ENCODE measurements around the gene MAPKAPK3.
A peak's percentile ranks its signal among the peaks of the same experiment; 100 is the strongest.
"Not testable (repeated sequence)": the region's sequence is repeated elsewhere in the genome, so short reads cannot be mapped to it uniquely, and the experiment has no call there.

Gene MAPKAPK3

DNA sequence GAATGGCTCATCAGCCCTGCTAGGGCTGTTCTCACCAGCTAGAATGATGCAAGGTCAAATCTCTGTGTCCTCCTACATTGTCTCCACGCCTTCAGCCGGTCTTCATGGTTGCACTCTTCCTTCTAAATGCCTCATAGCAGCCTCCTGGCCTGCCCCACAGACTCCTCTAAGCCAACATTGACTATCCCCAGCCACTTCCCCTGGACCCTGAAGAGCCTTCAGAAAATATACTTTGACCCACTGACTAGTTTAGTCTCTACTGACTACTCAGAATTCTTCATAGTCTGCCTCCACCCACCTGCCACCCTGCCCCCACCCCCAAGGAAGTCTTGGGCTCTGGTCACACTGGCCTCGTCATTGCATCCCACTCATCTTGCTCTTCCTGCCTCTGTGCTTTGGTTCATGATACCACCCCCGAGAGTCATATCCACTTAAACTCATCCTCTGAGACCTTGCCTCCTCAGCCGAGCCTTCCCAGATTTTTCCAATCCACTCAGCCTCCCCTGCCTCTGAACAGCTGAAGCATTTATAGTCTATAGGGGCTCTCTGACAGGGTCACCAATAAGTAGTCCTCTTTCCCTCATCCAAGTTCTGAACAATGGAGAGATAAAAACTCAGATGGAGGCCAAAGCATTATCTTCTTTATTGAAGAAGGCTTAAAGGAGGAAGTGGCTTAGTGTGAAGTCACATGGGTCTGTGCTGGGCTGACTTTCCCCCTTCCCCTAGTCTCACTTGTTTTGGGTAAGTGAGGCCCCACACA lies 48.3 kb downstream of the MAPKAPK3 start:
- no peak overlapping the region for H3K4me3 Mint-ChIP-seq
- no peaks in the 10 kb centered on the region for H3K9me3 Mint-ChIP-seq
- peaks cover 62% of the 10 kb centered on the region for H3K27me3 Mint-ChIP-seq (ENCODE audit: low read depth)
- H3K27ac Mint-ChIP-seq = no peak overlapping the region
- H3K36me3 Mint-ChIP-seq (ENCODE audit: low read depth) = no peaks in the 10 kb centered on the region
- no peaks in the 10 kb centered on the region for H3K4me1 Mint-ChIP-seq
- TF ChIP-seq, protein P1, sequence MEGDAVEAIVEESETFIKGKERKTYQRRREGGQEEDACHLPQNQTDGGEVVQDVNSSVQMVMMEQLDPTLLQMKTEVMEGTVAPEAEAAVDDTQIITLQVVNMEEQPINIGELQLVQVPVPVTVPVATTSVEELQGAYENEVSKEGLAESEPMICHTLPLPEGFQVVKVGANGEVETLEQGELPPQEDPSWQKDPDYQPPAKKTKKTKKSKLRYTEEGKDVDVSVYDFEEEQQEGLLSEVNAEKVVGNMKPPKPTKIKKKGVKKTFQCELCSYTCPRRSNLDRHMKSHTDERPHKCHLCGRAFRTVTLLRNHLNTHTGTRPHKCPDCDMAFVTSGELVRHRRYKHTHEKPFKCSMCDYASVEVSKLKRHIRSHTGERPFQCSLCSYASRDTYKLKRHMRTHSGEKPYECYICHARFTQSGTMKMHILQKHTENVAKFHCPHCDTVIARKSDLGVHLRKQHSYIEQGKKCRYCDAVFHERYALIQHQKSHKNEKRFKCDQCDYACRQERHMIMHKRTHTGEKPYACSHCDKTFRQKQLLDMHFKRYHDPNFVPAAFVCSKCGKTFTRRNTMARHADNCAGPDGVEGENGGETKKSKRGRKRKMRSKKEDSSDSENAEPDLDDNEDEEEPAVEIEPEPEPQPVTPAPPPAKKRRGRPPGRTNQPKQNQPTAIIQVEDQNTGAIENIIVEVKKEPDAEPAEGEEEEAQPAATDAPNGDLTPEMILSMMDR (IDR thresholded peaks at IDR 0.05; ENCODE audit: unreplicated experiment in 3 of 3) = no peak

DNA sequence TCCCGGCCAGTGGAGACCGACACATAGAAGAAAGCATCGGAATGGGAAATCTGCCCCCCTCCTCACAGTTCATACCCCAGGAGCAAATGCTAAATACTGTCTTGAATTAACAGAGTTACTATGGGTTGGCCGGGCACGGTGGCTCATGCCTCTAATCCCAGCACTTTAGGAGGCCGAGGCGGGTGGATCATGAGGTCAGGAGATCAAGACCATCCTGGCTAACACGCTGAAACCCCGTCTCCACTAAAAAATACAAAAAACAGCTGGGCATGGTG lies 48.8 kb downstream of the MAPKAPK3 start:
- not testable (repeated sequence) for H3K36me3 Mint-ChIP-seq (ENCODE audit: low read depth); H3K4me3 Mint-ChIP-seq; H3K27ac Mint-ChIP-seq; H3K4me1 Mint-ChIP-seq; H3K9me3 Mint-ChIP-seq
- peaks cover 67% of the 10 kb centered on the region for H3K27me3 Mint-ChIP-seq (ENCODE audit: low read depth)

- Mint-ChIP-seq H3K4me1 (no peaks in the 10 kb centered on the region), H3K36me3 (ENCODE audit: low read depth) (no peaks in the 10 kb centered on the region), H3K27me3 (ENCODE audit: low read depth) (peaks cover 78% of the 10 kb centered on the region), H3K27ac (no peak overlapping the region), H3K4me3 (no peak overlapping the region), H3K9me3 (no peaks in the 10 kb centered on the region)
- TF ChIP-seq, protein P1 (IDR thresholded peaks at IDR 0.05; ENCODE audit: unreplicated experiment in 3 of 3) = no peak
These were observed 49.9 kb downstream of the MAPKAPK3 start for GRCh38 chr3:50666837-50667236.

DNA sequence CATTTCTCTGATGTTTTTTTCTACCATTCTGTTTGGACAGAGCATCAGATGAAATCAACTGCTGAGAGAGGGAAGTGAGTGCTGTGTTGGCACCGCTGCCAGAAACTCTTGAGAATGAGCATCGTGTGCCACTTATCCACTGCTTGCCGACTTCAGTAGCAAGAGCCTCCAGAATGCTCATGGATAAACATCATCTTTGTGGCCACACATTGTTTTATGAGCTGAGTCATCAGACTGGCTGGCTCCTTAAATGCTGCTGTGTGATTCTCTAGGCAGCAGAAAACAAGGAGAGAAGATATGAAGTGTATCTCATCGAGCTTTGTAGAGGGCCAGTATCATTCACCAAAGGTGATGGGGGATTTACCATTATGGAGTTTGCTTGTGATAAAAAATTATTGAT lies 54.4 kb downstream of the MAPKAPK3 start:
- Mint-ChIP-seq H3K4me3 (no peak overlapping the region), H3K27me3 (ENCODE audit: low read depth) (peaks cover 92% of the 10 kb centered on the region), H3K27ac (no peak overlapping the region), H3K4me1 (peaks cover 4% of the 10 kb centered on the region), H3K36me3 (ENCODE audit: low read depth) (no peaks in the 10 kb centered on the region), H3K9me3 (no peaks in the 10 kb centered on the region)
- TF ChIP-seq, protein P1 (IDR thresholded peaks at IDR 0.05; ENCODE audit: unreplicated experiment in 3 of 3) = no peak

DNA sequence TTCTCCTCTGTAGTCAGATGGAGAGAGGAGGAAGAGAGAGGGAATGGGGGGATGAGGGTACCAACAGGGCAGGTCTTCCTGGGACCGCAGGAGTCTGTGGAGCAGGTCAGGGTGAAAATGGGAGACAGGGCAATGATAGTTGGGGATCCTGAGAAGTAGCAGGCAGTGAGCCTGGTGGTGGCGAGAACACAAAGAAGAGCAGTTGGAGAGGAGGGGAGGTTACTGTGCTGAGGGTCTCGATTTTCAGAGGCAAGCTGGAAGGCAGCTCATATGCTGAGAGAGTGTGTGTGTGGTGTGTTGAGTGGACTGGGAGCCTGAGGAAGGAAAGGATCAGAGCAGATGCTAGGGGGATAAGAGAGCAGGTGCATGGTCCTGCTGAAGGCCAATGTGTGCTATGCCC lies 55.7 kb downstream of the MAPKAPK3 start:
- Mint-ChIP-seq H3K9me3 (no peaks in the 10 kb centered on the region), H3K36me3 (ENCODE audit: low read depth) (no peaks in the 10 kb centered on the region), H3K27ac (no peak overlapping the region), H3K4me1 (peaks cover 4% of the 10 kb centered on the region), H3K4me3 (peak overlapping the region; percentile 10 to 42 (median 17)), H3K27me3 (ENCODE audit: low read depth) (peaks cover 92% of the 10 kb centered on the region)
- TF ChIP-seq, protein P1 (IDR thresholded peaks at IDR 0.05; ENCODE audit: unreplicated experiment in 3 of 3) = no peak

DNA sequence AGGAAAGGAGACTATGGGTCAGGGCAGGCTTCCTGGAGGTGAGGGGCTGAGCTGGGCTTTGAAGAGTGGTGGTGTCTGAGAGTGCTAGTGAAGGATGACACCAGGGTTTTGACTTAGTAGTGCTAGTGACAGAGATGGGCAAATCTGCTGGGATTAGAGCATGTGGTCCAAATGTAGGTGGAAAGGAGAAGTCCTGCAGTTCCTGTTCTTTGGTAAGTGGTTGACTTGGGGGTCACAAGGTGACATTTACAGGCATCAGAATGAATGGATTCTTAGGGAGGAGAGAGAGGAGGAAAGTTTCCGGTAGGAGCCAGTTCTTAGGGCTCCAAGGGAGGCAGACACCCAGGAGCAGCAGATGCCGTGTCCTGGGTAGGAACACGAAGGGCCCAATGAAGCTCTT lies 57.0 kb downstream of the MAPKAPK3 start:
- Mint-ChIP-seq H3K36me3 (ENCODE audit: low read depth) (no peaks in the 10 kb centered on the region), H3K4me3 (peak overlapping the region; percentile 75 to 79 (median 76)), H3K27me3 (ENCODE audit: low read depth) (peaks cover 92% of the 10 kb centered on the region), H3K27ac (no peak overlapping the region), H3K4me1 (peaks cover 4% of the 10 kb centered on the region), H3K9me3 (no peaks in the 10 kb centered on the region)
- TF ChIP-seq, protein P1 (IDR thresholded peaks at IDR 0.05; ENCODE audit: unreplicated experiment in 3 of 3) = no peak
